ENCODE measurements around the gene TEX13A.
"Not testable (repeated sequence)": the region's sequence is repeated elsewhere in the genome, so short reads cannot be mapped to it uniquely, and the experiment has no call there.

The TEX13A gene

DNA sequence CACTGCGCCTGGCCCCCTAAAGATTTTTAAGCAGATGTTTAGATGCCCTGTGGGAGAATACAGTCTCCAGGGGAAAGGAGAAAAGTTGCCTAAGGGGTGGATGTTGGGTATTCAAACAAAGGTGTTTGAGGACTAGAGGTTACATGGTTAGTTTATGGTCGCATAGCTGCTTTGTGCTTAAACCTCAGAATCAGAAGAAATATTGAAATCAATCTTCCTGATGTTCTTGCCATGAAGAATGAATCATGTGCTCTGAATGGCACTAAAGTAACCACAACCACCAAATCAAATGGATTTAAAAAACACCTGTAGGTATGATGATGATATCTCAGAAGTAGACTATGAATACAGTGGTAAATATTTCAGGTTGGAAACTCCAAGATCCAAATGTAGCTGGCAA, 42.7 kb upstream of the TEX13A start:
- Histone ChIP-seq H3K4me3 (ENCODE audit: low read depth, low read length) (no peak overlapping the region), H3K27me3 (ENCODE audit: insufficient read depth, low read depth, severe bottlenecking) (peaks cover 31% of the 10 kb centered on the region), H3K36me3 (no peaks in the 10 kb centered on the region), H3K27ac (no peak overlapping the region), H3K9me3 (ENCODE audit: severe bottlenecking) (no peaks in the 10 kb centered on the region)
- TF ChIP-seq, protein P1, sequence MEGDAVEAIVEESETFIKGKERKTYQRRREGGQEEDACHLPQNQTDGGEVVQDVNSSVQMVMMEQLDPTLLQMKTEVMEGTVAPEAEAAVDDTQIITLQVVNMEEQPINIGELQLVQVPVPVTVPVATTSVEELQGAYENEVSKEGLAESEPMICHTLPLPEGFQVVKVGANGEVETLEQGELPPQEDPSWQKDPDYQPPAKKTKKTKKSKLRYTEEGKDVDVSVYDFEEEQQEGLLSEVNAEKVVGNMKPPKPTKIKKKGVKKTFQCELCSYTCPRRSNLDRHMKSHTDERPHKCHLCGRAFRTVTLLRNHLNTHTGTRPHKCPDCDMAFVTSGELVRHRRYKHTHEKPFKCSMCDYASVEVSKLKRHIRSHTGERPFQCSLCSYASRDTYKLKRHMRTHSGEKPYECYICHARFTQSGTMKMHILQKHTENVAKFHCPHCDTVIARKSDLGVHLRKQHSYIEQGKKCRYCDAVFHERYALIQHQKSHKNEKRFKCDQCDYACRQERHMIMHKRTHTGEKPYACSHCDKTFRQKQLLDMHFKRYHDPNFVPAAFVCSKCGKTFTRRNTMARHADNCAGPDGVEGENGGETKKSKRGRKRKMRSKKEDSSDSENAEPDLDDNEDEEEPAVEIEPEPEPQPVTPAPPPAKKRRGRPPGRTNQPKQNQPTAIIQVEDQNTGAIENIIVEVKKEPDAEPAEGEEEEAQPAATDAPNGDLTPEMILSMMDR (IDR thresholded peaks at IDR 0.05; ENCODE audit: low read depth, low read length) = no peak
- DNase-seq = no peak

DNA sequence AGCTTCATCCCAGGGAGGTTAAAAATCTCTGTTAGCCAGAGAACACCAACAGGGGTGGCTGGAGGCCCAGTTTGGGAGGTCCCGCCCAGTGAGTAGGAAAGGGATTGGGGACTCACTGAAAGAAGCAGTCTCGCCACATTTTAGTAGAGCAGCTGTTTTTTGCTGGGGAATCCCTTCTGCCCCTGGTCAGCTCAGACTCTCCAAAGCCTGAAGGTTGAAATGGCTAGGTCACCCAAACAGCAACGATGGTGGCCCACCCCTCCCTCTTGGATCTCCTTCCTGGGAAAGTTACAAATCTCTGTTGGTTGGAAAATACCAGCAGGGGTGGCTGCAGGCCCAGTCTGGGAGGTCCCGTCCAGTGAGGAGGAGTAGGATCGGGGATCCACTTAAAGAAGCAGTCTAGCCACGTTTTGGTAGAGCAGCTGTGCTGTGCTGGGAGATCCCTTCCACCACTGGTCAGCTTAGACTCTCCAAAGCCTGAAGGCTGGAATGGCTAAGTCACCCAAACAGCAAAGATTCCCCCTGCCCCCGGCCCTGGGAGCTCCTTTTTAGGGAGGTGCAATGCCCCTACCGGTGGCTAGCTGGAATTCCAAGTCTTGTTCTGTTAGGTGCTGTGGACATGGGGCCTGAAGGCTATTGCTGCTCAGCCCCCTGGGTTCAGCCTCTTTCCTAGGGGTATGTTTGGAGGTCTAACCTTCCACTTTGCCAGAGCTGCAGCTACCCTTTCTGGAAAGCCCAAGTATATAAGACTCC, 40.0 kb upstream of the TEX13A start:
- TF ChIP-seq, protein P1 (IDR thresholded peaks at IDR 0.05; ENCODE audit: low read depth, low read length) = 0 out of 2 replicates have a peak, but pooled peaks have one; percentile 17
- H3K36me3 ChIP-seq = no peaks in the 10 kb centered on the region
- H3K9me3 ChIP-seq (ENCODE audit: severe bottlenecking) = no peaks in the 10 kb centered on the region
- DNase-seq = no peak
- no peak overlapping the region for H3K27ac ChIP-seq
- H3K27me3 ChIP-seq (ENCODE audit: insufficient read depth, low read depth, severe bottlenecking) = peaks cover 27% of the 10 kb centered on the region
- H3K4me3 ChIP-seq (ENCODE audit: low read depth, low read length) = no peak overlapping the region

DNA sequence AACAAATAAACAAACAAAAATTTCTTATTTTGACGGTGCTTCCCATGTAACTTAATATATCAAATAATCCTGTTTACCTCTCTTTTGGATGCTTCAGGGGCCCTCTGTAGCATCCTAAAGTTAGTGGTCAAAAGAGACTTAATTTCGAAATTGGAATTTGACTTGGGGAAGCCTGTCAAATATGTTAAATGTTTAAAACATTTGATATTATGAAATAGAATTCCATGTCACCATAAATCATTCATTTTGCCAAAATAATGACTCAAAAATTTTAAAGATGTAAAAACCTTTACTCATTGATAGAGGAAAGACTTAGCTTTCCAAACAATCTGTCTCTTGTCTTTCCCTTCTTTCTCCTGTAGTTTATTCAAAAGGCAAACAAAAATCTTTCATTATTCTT, 20.6 kb upstream of the TEX13A start:
- TF ChIP-seq, protein P1 (IDR thresholded peaks at IDR 0.05; ENCODE audit: low read depth, low read length) = no peak
- DNase-seq = no peak
- H3K27ac ChIP-seq = no peak overlapping the region
- H3K36me3 ChIP-seq = no peaks in the 10 kb centered on the region
- no peaks in the 10 kb centered on the region for H3K9me3 ChIP-seq (ENCODE audit: severe bottlenecking)
- peaks cover 21% of the 10 kb centered on the region for H3K27me3 ChIP-seq (ENCODE audit: insufficient read depth, low read depth, severe bottlenecking)
- H3K4me3 ChIP-seq (ENCODE audit: low read depth, low read length) = no peak overlapping the region

DNA sequence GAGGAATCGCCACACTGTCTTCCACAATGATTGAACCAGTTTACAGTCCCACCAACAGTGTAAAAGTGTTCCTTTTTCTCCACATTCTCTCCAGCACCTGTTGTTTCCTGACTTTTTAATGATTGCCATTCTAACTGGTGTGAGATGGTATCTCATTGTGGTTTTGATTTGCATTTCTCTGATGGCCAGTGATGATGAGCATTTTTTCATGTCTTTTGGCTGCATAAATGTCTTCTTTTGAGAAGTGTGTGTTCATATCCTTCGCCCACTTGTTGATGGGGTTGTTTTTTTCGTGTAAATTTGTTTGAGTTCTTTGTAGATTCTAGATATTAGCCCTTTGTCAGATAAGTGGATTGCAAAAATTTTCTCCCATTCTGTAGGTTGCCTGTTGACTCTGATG, 16.9 kb upstream of the TEX13A start:
- H3K27ac ChIP-seq; H3K36me3 ChIP-seq; DNase-seq; H3K4me3 ChIP-seq (ENCODE audit: low read depth, low read length); H3K9me3 ChIP-seq (ENCODE audit: severe bottlenecking): not testable (repeated sequence)
- H3K27me3 ChIP-seq (ENCODE audit: insufficient read depth, low read depth, severe bottlenecking) = peaks cover 33% of the 10 kb centered on the region

DNA sequence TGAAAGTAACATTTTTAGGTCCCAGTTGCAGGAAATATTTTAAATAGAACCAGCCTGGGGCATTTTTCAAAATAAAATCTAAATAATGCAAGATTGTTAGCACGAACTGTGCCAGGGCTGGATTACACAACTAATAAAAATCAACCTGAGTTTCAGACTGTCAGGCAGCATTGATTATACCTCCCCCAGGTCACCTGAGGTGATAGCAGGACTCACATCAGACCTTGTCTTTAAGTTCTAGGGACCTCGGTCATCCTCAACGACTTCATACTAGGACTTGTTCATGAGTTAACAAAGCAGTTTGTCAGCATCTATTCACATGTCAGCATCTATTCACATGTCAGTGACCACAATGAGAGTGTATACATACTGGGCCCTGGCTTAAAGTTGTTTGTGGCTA, 8.7 kb upstream of the TEX13A start:
- H3K27me3 ChIP-seq (ENCODE audit: insufficient read depth, low read depth, severe bottlenecking) = peaks cover 39% of the 10 kb centered on the region
- DNase-seq = no peak
- H3K27ac ChIP-seq = no peak overlapping the region
- H3K4me3 ChIP-seq (ENCODE audit: low read depth, low read length) = no peak overlapping the region
- no peaks in the 10 kb centered on the region for H3K36me3 ChIP-seq
- no peaks in the 10 kb centered on the region for H3K9me3 ChIP-seq (ENCODE audit: severe bottlenecking)
- TF ChIP-seq, protein P1 (IDR thresholded peaks at IDR 0.05; ENCODE audit: low read depth, low read length) = no peak

DNA sequence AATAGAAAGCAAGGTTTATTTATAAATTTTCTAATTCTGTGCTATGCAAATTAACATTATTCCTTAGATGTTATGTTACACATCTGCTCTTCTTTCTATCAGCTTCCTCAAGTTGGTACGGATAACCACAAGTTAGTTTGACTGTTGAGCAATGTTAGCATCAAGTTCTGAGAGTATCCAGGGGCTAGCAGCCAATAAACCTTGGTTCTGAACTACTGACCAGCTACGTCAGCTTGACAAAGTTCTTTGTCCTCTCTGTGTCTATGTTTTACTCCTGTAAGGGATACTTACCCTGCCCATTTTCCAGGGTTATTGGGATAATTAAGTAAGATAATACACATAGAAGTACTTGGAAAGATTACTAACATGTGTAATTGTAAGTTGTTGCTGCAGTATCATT, 8.1 kb upstream of the TEX13A start:
- no peak overlapping the region for H3K27ac ChIP-seq
- H3K4me3 ChIP-seq (ENCODE audit: low read depth, low read length) = no peak overlapping the region
- no peak for DNase-seq
- no peaks in the 10 kb centered on the region for H3K9me3 ChIP-seq (ENCODE audit: severe bottlenecking)
- TF ChIP-seq, protein P1 (IDR thresholded peaks at IDR 0.05; ENCODE audit: low read depth, low read length) = no peak
- peaks cover 37% of the 10 kb centered on the region for H3K27me3 ChIP-seq (ENCODE audit: insufficient read depth, low read depth, severe bottlenecking)
- no peaks in the 10 kb centered on the region for H3K36me3 ChIP-seq
